NOMO-1 treated with DMSO at 0.1 percent for 48 hours (cell line): ENCODE results near the gene TMPRSS13.
"Not testable (repeated sequence)": the region's sequence is repeated elsewhere in the genome, so short reads cannot be mapped to it uniquely, and the experiment has no call there.

ENCODE experiments used
- DNase-seq: peaks from one replicate; lab custom pipeline; 2025; ENCODE audit not compliant: unreplicated experiment; lab: John Stamatoyannopoulos, UW

TMPRSS13 gene

GRCh38 chr11:117929142-117929915 lies at the start of gene TMPRSS13:
TSS of gene TMPRSS13 (minus strand) at chr11:117929402. CDS start at chr11:117929307, 95 bp downstream.
- DNase-seq = no peak

DNA sequence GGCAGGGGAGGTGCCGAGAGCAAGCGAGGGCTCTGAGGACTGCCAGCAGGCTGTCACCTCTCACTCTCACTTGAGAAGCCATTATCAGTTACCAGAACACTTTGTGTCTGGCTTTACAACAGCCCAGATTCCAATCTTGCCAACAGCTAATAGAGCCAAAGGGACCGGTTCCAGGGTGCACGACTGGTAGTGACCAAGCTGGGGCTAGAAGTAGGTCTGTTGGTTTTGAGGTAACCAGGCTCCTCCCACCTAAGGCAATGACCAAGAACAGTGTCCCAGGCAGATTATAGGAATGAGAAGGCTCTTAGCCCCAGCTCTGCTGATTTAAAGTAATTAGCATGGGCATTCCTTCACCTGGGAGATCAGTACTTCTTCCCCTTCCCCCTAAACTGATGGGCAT lies 49.8 kb upstream of the TMPRSS13 start:
- no peak for DNase-seq

- not testable (repeated sequence) for DNase-seq
Observed at GRCh38 chr11:117978291-117978910, 49.2 kb upstream of the TMPRSS13 start.

DNA sequence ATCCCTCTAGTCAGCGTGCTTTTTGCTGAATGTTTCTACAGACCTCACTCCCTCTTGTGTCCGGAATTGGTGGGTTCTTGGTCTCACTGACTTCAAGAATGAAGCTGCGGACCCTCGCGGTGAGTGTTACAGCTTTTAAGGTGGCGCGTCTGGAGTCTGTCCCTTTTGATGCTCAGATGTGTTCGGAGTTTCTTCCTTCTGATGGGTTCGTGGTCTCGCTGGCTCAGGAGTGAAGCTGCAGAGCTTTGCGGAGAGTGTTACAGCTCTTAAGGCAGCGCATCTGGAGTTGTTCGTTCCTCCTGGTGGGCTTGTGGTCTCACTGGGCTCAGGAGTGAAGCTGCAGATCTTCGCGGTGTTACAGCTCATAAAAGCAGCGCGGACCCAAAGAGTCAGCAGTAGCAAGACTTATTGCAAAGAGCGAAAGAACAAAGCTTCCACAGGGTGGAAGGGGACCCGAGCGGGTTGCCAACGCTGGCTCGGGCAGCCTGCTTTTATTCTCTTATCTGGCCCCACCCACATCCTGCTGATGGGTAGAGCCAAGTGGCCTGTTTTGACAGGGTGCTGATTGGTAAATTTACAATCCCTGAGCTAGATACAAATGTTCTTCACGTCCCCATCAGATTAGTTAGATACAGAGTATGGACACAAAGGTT lies 48.5 kb upstream of the TMPRSS13 start:
- DNase-seq = not testable (repeated sequence)

DNA sequence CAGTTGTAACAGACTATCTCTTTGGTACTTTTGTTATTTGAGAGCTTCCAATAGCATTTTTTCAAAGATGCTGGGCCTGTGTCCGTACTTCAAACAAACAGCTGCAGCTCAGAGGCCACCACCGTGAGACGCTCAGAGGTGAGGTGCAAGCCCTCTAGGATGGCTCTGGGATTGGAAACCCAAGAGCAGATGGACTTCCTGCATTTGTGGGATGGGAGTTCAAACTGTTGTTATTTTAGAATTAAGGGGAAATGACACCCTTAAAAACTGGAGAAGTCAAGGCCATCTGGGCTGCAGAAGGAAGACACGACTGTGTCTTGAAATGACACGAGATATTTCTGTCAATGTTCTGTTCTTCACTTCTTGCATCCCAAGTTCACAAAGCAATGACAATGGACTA lies 47.8 kb upstream of the TMPRSS13 start:
- DNase-seq = no peak

GRCh38 chr11:117976445-117976844 lies 47.2 kb upstream of the TMPRSS13 start:
- no peak for DNase-seq

- peak; percentile 89 for DNase-seq
Observed at GRCh38 chr11:117973503-117973860, 44.3 kb upstream of the TMPRSS13 start.

- no peak for DNase-seq
Observed at GRCh38 chr11:117972629-117973502, 43.7 kb upstream of the TMPRSS13 start.

DNA sequence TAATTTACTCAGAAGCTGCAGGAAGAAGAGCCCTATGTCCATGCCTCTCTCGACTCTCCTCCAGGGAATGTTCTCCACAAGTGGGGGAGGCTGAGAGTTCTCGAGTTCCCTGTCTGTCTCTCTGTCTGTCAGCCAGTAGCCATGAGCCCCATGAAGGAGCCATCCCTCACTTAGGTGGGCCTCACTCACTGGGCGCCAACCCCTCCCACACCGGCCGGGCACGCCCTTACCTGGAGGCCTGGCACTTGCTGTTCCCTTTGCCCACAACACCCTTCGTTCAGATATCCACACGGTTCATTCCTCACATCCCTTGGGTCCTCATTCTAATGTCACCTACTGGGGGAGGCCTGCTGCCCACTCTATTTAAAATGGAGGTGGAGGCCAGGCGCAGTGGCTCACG lies 42.8 kb upstream of the TMPRSS13 start:
- no peak for DNase-seq

DNA sequence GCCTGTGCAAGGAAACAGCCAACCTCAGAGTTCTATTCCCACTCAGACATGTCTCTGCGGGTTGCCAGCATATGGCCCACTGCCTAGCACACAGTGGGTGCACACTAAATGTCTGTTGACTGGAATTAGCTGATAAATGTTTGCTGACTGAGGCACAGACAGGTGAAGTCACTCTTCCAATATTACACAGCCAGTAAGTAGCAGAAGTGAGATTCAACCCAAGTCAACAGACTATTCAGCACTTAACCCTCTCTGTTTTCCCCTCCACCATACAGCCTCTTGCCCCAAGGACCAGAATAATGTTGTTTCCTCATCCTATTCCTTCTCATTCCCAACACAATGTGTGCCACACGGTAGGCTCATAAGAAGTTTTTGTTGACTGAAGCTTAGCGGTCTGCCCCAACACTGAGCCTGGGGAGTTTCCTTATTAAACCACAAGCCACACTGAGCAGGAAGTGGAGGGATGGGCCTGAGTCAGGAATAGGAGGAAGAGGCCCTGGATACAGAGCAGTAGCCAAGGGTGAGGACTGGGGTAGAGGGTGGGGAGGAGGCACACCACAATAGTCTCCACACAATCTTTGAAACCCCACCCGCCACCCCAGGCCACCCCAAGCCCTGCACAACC lies 41.3 kb upstream of the TMPRSS13 start:
- peak; percentile 63 for DNase-seq

GRCh38 chr11:117969160-117969991 lies 40.2 kb upstream of the TMPRSS13 start:
- DNase-seq = no peak

- no peak for DNase-seq
Observed at GRCh38 chr11:117966908-117967307, 37.7 kb upstream of the TMPRSS13 start.

GRCh38 chr11:117962826-117963225 lies 33.6 kb upstream of the TMPRSS13 start:
- DNase-seq = no peak

GRCh38 chr11:117961896-117962295 lies 32.7 kb upstream of the TMPRSS13 start:
- no peak for DNase-seq

DNA sequence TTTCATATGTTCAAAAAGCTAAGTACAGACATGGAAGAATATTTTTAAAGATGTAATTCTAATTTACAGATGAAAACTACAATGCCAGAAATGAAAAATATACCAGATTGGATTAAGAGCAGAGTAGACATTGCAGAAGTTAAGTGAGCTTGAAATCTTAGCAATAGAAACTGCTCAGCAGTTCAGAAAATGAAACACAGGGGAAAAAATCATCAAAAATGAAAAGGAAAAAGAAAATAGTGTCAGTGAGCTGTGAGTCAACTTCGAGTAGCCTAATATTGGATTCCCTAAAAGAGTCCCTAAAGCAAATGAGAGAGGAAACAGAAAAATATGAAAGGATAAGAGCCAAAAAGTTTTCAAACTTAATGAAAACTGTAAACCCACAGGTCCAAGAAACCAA lies 31.2 kb upstream of the TMPRSS13 start:
- DNase-seq = no peak

GRCh38 chr11:117959438-117960149 lies 30.4 kb upstream of the TMPRSS13 start:
- DNase-seq = peak; percentile 80

DNA sequence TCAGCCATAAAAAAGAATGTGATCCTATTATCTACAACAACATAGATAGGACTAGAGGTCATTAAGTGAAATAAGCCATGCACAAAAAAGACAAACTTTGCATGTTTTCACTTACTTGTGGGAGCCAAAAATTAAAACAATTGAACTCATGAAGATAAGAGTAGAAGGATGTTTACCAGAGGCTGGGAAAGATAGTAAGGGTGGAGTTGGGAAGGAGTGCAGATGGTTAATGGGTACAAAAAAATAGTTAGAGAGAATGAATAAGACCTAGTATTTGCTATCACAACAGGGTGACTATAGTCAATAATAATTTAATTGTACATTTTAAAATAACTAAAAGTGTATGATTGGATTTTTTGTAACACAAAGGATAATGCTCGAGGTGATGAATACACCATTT lies 29.7 kb upstream of the TMPRSS13 start:
- DNase-seq = no peak

- DNase-seq = peak; percentile 62
Observed at GRCh38 chr11:117953024-117953671, 23.9 kb upstream of the TMPRSS13 start.
